ENCODE results near the gene NME9.

DNA sequence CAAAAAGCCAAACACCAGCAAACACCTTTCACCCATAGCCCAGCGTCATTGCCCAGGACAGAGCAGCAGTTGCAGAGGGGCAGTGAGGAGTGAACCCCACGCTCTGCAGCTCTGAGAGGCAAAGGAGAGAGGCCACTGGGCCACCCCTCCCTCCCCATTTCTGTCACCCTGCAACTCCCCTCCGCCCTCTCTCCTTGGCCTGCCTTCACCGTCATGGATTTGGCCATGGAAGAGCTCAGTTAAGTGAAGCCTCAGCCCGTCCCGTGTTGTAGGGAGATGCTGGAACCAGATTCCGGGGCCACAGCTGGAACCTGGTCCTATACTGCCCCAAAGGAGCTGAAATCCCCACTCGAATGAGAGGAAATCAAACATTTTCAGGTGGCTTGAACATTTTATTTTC lies 40.7 kb upstream of the NME9 start:
- TF ChIP-seq CTCF (conservative IDR thresholded peaks at IDR 0.05; ENCODE audit: low read depth, low read length), result no peak
- no peak for TF ChIP-seq CHD1 (IDR thresholded peaks at IDR 0.05; ENCODE audit: low read depth, low read length)
- TF ChIP-seq CEBPB (IDR thresholded peaks at IDR 0.05; ENCODE audit: low read depth, low read length), result no peak

All from IMR-90 (cell line).